Epidermal melanocyte (primary cell): Measurements from ENCODE around the gene NAGPA.
"Not testable (repeated sequence)": the region's sequence is repeated elsewhere in the genome, so short reads cannot be mapped to it uniquely, and the experiment has no call there.

Experiments used
- DNase-seq: peaks from one replicate; pipeline ENCODE4 v3.0.0; 2011; ENCODE audit warnings: low spot score; ENCODE audit not compliant: insufficient read length

The NAGPA gene

DNA sequence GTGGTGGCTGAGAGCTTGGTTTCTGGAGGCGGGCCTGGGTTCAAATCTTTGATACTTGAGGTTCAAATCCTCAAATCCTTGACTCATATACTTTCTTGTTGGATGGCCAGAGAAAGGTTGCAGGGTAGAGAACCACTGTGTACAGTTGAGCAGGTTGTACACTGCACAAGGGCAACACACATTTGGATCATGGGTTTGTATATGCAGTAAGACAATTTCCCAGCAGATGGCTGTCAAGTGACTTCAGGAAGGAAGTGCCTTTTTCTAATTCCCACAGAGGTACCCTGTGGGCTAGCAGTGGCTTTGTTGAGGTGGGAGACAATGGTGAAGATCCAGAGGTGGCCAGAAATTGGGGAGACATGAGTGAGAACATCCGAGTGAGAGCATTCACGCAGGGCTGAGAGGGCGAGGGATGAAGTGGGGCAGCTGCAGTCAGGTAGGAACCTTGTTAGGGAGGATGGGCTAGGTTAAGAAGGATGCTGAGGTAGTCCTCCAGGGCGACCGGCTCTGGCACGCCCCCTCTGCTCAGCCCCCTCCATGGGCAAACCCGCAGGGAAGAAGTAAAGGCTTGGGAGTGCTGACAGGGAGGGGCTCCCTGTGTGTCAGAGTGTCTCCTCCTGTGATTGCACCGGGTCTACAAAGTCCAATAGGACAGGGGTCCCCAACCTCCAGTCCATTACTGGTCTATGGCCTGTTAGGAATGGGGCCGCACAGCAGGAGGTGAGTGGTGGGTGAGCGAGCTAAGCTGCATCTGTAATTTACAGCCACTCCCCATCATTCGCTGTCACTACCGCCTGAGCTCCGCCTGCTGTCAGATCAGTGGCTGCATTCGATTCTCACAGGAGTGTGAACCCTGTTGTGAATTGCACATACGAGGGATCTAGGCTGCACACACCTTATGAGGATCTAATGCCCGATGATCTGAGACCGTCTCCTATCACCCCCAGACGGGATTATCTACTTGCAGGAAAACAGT lies 29.3 kb upstream of the NAGPA start:
- no peak for DNase-seq

DNA sequence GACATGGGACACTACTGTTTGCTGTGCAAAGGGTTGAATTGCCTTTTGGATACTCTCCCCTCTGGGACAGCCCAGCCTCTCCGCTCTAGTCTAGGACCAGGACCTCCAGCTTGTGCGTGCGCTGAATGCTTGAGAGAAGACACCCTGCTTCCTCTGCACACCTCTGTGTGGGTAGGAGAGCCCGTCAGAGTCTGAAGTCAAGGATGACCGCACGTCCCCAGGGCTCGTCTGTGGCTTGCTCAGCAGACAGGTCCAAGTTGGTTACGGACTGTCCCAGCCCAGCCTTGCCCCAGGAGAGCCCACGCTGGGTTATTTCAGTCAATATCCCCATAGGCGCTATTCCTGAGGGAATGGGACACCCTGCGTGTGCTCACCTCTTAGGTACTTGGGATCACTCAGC lies 28.3 kb upstream of the NAGPA start:
- DNase-seq: no peak

DNA sequence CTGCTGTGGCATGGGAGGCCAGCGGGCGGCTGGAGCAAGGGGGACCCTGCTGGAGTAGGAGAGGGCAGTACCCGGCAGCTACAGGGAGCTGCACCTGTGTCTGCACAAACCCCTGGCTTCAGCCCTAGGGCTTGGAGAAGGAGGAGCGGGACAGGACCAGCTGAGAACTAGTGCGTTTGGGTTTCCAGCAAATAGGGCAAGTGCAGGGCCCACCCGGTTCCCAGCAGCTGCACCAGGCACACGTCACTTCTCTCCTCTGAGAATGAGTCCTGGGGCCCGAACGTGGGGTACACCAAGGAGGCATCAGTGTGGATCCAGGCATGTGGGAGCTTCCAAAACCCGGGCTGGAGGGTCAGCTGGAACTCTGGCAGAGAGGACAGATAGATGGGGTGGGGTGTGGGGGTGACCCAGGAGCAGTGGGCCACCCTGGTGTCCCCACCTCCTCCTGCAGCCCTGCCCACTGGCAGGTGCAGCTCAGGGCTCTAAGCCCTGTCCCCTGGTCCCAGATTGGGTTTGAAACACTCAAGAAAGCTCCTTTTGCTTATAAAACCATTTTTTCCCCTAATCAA lies 26.4 kb upstream of the NAGPA start:
- no peak for DNase-seq

DNA sequence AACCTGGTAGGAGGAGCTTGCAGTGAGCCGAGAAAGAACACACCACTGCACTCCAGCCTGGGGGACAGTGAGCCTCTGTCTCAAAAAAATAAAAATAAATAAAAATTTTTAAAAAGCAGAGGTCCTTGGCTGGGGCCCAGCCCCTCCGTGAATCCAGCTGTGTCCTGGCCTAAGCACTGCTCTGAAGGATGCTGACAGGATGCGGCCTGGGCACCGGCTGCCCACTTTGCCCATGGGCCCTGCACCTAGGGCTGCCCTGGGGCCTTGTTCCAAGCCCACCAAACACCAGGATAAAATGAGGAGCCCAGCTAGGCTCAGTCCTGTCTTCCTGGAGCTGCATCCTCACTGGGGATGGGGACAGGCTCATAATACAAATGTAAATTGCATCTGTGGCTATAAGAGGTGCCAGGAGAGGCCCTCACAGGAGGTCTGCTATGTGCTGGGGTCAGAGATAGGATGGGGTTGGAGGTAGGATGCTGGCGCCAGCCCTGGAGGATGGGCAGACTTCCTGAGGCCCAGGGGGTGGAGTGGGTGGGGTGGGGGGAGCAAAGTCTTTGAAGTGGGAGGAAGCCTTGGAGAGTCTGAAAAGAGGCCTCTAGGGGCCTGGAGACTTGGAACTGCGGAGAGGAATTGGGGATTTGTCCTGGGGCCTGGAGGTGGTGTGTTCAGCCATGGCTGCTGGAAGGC lies 25.8 kb upstream of the NAGPA start:
- no peak for DNase-seq

DNA sequence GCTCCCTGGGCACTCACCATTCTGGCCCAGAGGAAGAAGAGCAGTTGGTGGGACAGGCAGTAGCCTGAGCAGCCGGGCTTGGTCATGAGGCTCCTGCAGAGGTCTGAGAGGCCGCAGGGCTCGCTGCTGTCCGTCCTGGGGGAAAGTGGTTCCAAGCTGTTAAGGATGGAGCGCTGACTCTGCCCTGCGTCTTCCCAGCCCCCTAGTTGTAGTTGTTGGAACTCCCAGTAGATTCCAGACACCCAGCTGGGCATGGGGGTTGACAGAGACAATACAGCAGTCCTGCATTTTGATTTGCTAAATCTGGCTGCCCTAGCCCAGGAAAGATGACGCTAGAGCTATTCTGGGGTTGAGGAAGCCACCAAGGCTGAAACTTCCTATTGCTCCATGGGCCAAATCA lies 24.7 kb upstream of the NAGPA start:
- no peak for DNase-seq

DNA sequence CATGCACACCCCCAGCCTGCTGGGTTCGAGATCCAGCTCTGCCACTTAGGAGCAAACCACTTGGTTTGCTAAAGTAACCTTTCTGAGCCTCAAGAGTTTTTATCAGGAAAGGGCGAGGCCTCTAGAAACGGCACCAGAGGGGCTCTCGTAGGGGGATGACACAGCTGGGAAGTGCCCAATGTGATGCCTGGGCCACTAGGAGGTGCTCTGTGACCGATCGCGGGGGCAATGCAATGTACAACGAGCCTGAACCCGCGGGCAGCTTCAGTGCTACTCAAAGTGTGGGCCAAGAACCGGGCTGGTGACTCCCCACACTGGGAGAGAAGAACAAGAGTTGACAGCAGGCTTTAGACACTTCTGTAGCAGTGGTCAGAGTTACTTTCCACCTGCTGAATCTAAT lies 22.6 kb upstream of the NAGPA start:
- DNase-seq: no peak

DNA sequence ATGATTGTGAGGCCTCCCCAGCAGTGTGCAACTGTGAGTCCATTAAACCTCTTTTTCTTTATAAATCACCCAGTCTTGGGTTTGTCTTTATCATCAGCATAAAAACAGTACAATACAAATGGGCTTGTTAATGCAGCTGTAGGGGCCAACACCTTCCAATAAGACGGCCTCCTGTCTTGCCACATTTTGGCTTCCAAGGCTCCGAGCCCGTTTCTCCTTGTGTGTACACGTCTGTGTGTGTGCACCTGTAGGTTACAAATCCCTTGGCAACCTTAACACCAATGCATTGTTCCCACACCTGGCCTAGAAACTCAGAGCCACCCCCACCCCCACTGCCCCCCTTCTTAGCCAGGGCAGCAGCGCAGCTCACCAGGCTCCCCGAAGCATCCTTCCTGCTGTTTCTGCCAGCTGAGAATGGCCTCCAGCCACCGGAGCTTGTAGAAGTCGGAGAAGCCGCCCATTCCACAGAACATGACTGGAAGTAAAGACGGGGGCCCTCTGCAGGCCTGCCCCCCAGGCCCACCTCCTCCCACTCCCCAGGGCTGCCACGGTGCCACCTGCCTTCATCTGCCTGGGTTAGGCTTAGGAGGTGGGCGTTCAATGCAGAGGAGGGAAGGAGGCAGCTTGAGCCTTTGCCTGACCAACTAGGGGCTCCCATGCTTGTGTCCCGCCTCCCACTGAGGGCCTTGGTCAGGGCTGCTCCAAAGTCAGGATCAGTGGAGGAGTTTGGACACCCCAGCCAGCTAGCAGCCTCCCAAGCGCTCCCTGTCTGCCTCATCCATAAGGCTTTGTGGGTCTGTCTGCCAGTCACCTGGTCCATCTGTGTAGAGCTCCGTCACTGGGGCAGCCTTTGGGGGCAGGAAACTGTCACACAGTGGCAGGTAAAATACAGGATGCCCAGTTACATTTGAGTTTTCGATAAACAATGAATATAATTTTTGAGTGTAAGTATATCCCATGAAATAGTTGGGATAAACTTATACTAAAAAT lies 21.4 kb upstream of the NAGPA start:
- no peak for DNase-seq

DNA sequence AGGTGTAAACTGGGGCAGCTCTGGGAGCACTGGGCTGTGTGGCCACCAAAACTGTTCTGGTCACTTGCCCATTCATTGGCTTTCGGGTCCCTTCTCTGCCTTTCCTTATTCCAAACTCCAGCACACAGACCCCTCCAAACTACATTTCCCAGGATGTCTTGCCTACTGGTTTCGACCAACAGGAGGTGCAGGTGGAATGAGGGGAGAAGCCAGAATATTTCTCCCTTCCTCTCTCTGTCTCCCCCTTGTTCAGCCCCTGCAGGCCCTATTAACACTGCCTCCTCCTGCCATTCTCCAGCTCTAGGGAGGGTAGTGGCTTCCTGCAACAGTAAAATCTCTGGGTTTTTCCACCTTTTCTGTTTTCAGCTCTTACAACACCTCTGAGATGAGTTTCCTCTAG lies 13.2 kb upstream of the NAGPA start:
- DNase-seq: no peak

DNA sequence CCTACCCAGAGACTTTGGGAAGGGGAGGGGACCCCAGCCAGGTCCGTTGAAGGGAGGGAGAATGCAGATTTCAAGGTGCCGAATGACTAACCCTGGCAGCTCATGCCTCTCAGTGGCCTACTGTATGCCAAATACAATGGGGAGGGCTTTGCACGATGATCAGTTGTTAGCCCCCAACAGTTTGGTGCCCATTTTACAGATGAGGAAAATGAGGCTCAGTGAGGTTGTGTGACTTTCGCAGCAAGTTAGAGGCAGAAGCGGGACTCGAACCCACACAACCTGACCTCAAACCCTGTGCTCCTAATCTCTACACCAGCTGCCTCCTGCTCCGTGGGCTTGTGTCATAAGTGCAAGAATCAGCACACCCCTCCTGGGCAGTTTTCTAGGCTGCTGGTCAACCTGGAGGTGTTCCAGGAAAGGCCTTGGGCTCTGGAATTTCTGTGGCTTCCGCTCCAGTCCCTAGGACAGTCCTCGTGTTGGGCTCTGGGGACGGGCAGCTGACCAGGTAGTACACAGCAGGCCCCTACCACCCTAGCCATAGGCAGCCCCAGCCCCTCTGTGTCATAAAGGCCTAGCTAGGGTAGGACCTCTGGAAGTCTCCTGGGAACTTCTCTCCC lies 11.9 kb upstream of the NAGPA start:
- no peak for DNase-seq

DNA sequence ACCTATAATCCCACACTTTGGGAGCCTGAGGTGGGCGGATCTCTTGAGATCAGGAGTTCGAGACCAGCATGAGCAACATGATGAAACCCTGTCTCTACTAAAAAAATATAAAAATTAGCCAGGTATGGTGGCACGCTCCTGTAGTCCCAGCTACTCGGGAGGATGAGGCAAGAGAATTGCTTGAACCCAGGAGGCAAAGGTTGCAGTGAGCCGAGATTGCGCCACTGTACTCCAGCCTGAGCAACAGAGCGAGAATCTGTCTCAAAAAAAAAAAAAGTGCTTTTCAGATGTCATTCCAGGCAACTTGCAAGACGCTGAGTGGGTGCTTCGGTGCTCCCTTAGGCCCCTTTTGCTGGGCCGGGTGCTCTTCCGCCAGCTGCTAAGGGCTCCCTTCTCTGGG lies 10.8 kb upstream of the NAGPA start:
- DNase-seq: not testable (repeated sequence)

DNA sequence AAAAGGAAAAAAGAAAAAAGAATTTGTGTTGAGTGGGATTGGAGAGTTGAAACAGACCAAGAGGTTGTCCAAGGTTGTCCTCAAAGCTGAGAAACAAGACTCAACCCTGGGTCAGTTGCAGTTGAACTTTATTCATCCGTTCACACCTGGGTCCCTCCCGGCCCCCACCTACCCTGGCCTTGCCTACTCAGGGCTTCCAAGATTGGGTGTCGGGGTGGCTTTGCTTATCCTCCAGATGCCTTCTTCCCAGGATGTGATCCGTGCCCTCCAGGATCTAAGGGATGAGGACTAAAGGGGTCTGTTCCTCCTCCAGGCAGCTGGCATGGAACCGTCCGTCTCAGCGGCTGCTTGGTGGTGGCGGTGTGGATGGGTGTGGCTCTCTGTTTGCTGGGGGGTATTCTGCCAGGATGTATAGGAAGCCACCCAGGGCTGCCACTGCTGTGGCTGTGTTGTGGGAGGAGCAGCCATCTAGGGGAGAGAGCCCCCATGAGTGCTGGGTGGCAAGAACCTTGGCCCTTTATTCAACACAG lies 10.3 kb upstream of the NAGPA start:
- DNase-seq: no peak

DNA sequence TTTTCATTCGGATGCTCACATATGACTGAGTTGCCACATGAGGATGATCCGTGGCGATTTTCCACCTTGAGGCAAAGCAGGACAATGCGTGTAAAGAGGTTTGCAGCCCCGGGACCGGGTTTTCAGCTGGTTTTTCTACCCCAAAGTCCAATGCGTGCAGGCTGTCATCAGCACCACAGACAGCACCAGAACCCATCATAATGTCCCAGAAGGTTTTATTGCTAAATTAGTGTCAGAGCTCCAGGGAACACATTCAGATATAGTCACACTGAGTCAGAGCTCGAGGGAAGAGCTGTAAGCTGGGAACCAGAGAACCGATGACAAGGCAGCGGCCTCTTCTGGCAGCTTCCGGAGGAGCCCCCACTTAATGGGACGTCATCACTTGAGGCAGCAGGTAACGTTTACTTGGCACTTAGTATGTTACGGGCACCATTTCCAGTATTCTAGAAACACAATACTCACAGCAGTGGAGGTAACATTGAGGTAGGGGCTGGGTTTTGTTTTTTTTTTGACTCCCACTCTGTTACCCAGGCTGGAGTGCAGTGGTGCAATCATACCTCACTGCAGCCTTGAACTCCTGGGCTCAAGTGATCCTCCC lies 8.9 kb upstream of the NAGPA start:
- DNase-seq: no peak

DNA sequence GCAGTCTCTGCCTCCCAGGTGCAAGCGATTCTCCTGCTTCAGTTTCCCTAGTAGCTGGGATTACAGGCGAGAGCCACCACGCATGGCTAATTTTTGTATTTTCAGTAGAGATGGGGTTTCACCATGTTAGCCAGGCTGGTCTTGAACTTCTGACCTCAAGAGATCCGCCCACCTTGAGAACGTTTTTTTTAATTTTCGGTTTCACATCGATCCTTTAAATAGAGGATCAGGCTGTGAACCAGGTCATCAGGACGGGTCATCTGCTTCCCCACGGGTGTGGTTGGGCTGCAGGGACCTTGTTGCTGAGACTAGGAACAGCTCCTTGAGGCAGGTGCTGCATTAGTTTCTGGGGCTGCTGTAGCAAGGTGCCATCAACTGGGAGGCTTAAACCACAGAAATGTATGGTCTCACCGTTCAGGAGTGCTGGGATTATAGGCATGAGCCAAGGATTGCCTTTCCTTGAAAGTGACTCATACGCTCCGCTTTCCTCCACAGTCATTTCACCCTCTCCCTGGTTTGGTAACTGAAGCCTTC lies 7.9 kb upstream of the NAGPA start:
- DNase-seq: no peak

DNA sequence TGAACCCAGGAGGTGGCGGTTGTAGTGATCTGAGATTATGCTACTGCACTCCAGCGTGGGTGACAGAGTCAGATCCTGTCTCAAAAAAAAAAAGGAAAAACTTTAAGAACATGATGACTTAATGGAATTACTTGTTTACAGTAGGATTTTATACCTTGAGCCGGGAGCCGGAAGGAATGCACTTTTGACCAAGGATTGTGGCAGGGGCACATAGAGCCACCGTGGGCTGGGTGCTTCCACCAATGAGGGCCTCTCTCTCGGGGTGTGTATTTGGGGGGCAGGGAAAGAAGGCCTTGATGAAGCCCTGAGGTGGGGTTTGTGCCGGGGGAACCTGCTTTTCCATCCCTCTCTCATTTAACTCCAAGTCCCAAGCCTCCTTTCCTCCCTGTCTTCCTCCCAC lies 6.7 kb upstream of the NAGPA start:
- no peak for DNase-seq

DNA sequence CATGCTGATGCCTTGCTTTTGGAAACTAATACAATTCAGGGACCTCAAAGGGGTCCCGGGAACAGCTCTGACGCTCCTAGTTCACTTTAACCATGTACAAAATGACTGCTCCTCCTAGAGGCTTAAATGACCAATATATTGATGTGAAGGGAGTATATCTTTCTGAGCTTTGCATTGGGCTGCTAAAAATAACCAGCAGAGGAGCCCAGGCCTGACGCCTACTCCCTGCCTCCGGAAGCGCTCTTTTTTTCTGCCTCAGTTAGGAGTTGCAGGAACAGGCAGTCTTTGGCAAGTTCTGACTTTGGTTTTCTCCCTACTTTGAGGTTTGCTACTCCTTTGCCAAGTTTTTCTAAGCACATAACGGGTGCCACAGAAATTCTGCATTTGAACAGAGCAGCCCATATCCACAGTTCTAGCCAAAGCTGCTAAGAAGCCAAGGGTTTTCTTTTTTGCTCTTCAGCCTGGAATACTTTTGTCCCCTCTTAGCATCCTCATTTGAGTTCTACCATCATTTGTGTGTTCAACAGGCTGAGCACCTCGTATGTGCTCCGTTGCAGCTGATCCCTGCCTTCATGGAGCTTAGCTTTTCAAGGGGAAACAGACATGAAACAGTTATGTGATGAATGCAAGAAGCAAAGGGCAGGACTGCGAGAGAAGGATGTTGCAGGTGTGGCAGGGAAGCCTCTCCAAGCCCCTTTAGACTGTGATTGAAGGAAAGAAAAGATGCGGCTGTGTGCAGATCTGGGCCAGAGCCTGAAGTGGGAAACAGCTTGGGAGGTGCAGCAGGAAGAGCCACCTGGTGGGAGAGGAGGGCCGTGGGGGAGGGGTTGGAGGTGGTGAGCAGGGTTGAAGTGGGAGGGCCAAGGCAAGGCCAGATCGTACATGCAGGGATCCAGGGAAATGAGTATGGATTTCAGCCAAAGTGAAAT lies 2.8 kb upstream of the NAGPA start:
- DNase-seq: no peak

DNA sequence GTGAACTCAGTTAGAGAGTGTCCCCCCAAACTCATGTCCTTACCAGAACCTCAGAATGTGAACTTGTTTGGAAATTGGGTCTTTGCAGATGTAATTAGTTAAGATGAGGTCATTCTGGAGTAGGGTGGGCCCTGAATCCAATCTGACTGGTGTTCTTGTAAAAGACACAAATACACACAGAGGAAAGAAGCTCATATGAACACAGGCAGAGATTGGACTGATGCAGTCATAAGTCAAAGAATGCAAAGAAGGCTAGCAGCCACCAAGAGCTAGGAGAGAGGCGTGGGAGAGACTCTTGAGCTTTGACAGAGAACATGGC lies 2.1 kb upstream of the NAGPA start:
- DNase-seq: no peak

DNA sequence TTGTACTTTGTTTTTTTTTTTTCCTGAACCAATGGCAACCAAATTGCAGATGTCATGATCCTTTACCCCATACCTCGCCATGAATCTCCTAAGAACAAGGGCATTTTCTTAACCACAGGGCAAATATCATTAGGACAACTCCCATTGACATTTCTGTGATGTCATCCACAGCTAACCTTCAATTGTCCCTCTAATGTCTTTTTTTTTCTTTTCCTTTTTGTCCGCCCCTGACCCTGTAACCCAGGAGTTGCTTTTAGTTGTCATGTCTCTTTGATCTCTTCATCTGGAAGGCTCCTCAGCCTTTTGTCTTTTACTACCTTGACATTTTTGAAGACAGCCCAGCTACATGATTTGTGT lies 410 bp upstream of the NAGPA start:
- DNase-seq: no peak

DNA sequence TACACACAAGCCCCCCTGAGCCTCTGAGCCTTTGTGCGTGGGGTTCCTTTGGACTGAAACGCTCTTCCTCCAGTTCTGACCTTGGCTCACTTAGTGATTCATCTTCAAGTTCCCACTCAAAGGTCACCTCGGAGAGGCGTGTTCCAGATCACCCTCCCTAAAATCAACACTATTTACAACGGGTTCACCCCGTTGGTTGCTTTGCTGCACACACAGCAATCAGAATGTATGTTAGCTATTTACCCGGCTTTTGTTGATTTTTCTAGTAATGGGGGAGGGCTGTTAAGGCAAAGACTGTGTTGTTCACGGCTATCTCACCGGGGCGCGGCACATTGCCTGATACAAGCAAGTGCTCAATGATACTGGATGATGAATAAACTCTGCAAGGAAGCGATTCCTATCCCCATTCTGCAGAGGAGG lies 977 bp downstream of the NAGPA start:
- DNase-seq: no peak

DNA sequence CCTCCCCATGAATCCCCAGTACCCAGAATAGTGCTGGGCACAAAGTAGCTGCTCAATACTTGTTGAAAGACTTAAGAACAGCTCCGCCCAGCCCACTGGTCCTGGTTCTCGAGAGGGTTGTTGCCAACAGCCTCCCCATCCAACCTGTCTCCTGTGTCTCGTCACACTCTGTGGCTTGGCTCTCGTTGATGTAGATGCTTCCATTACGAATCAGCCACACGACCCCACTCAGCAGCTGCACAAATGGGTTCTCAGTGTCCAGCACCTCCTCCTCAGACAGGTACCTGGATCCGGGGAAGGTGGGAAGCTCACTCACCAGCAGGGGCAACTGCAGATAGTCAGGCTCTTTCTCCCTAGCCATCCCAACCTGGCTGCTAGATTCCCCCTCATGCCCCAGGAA lies 2.1 kb downstream of the NAGPA start:
- DNase-seq: no peak
